Activated gamma-delta T cell treated with Interleukin-2 at 50 U/mL for 16 hours (primary cell): Measurements from ENCODE around the gene EVC2.
"Not testable (repeated sequence)": the region's sequence is repeated elsewhere in the genome, so short reads cannot be mapped to it uniquely, and the experiment has no call there.

Experiments
- DNase-seq: peaks from one replicate; pipeline ENCODE4 v3.0.0-alpha.2; 2020

Gene EVC2

GRCh38 chr4:5746250-5746649 is 37.9 kb upstream of the EVC2 start:
- DNase-seq, result no peak

GRCh38 chr4:5742968-5743367 is 34.6 kb upstream of the EVC2 start:
- no peak for DNase-seq

DNA sequence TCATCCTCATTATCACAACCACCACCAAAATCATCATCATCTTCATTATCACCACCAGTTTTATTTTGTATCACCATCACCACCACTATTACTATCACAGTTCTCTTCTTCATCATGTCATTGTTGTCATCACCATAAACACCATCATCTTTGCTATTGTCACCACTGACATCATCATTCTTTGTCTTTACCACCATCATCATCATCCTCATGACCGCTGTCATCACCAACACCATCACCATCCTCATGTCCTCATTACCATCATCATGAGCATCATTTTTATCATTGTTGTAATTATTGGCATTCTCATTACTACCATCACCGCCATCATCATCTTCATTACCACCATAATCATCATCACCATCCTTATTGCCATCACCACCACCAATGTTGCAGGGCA is 34.0 kb upstream of the EVC2 start:
- DNase-seq, result no peak

- no peak for DNase-seq
Measured at GRCh38 chr4:5738061-5738460, 29.7 kb upstream of the EVC2 start.

DNA sequence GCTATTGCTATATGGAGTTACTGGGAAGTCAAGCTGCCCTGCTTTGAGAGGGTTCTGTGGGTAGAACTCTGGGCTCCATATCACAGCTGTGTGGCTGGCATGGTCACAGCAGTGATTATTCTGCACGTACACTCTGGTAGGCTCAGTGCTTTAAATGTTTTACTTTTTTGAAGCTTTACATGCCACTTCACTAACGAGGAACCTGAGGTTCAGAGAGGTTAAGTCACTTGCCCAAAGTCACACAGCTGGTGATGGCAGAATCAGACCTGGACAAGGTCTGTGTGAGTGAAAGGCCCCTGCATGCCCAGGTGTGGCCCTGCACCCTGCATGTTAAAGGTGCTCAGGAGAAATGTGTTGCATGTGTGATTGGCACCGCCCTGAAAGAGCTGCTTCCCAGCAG is 27.1 kb upstream of the EVC2 start:
- no peak for DNase-seq

- DNase-seq, result no peak
Measured at GRCh38 chr4:5734853-5735252, 26.5 kb upstream of the EVC2 start.

DNA sequence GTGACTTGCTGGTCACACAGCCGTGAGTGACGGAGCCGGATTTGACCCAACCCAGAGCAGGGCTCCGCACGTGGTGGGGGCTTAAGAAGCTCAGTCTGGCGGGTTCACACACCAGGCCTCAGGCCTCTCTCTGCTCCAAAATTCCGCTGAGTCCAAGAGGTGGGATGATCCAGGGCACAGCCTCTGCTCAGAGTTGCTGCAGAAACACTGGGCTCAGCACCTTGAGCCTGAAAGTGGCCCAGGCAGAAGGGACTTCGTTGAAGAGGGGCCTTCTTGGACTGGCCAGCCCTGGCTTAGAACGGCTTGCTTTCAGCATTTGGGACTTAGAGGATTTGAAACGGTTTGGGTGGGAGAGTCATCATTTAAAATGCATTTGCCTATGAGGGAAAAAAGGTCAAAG is 23.8 kb upstream of the EVC2 start:
- DNase-seq, result no peak

DNA sequence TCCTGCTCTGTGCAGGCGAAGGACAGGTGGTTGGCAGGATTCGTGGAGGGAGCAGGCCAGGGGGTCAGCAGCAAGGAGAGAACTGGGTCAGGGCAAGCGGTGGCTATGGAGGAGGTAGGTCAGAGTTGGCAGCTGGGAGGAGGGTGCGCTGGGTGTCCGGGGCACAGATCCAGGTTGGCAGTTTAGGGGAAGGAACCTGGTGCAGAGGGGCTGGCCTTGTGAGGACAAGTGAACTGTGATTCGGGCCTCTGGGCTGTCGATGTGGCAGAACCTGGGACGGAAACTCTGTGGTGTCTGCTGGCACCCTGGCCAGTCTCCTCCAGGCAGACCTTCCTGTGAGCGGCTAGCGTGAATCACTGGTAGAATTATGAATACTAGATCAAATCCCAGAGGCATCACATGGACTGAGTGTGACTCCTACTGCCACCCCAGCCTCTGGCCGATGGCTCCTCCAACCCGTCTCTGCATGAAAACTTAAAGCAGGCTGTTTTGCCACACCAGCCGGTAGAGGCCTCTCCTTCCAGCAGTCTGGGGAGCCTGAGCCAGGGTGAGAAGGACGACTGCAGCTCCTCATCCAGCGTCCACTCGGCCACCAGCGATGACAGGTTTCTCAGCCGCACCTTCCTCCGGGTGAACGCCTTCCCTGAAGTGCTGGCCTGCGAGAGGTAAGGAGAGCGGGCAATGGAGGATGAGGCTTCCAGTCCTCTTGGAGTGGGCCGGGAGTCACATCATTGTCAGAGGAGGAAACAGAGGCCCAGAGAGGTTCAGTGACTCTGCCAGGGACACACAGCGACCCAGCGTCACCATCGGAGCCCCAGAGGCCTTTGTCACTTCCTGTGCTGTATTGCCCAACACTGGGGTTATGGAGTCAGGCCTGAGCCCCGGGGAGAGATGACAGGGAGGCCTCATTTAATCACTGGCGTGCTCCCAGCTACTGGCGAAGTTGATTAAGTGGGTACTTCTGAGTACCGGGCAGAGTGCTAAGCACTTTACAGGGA is 22.9 kb upstream of the EVC2 start:
- no peak for DNase-seq

DNA sequence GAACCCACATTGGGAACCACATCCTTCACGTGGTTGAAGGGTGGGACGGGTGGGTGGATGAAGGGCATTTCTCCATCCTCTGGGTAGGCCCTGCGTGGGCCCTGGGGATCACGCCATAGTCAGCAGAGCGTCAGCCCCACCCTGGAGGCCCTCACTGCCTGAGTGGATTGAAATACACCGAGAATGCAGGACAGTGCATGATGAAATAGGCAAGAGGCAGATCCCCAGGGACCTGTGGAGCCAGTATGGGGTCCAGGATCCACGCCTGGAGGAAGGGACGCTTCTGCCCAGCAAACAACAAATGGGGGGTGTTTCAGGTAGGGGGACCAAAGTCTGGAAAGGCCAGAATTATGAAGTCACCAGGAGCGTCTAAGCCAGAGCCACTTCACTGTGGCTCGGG is 22.1 kb upstream of the EVC2 start:
- DNase-seq, result no peak

DNA sequence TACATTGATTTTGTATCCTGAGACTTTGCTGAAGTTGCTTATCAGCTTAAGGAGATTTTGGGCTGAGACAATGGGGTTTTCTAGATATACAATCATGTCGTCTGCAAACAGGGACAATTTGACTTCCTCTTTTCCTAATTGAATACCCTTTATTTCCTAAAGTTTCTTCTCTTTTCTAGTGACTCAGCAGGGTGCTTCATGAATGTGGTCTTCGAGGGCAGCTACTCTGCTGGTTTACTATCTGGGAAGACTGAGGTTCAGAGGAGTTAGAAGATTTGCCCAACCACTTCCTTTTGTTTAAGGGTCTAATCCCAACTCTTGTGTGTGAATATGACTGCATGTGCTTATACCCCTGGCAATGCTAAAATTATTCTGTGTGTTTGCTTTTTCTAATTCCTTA is 20.1 kb upstream of the EVC2 start:
- not testable (repeated sequence) for DNase-seq

GRCh38 chr4:5724377-5724776 is 16.0 kb upstream of the EVC2 start:
- DNase-seq, result no peak

- DNase-seq, result no peak
Measured at GRCh38 chr4:5722328-5722727, 14.0 kb upstream of the EVC2 start.

DNA sequence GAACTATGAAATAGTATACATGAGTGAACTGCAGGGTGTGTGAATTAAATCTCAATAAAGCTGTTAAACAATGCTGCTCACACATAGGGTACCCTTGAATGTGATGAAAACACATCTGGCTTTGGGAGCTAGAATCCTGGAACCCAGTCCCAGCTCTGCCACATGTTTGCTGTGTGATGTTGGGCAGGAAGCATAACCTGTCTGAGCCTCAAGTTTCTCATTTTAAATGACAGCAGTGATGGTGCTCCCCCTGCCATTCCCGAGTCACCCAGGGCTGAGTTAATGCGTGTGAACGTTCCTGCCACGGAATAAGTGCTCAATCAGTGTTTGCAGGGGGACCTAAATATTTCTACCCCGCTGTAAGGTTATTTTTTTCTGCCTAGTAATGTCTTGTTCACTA is 13.6 kb upstream of the EVC2 start:
- no peak for DNase-seq

GRCh38 chr4:5720980-5721379 is 12.6 kb upstream of the EVC2 start:
- no peak for DNase-seq

GRCh38 chr4:5720157-5720850 is 11.9 kb upstream of the EVC2 start:
- DNase-seq, result no peak

DNA sequence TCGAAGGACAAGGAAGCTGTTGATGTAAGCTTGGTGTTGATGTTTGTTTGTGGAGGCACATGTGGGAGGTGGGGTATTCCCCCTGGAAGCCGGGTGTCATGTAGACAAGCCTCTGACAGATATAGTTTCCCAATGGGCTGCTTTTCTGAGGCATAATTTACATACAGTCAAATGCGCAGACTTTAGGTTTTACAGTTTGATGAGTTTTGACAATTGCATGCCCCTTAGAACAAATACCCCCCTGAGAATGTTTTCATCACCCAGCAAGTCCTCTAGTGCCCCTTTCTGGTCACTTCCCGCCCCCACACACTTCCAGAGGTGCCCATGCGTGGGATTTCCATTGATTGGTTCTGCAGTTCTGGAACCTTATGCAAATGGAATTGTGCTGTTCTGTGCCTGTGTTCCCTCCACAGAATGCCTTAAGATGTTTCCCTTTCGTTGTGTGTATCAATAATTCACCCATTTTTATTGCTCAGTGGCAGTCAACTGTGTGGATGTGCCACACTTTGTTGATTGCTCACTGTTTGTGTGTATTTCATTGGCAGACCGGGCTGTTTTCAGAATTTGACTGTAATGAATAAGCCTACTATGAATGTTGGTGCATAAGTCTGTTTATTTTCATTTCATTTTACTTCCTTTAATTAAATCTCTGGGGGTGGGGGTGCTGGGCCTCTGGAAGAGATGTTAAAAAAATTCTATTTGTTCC is 11.1 kb upstream of the EVC2 start:
- DNase-seq, result no peak

GRCh38 chr4:5718411-5718810 is 10.1 kb upstream of the EVC2 start:
- DNase-seq, result no peak

- DNase-seq, result no peak
Measured at GRCh38 chr4:5717449-5718158, 9.2 kb upstream of the EVC2 start.

GRCh38 chr4:5716391-5716790 is 8.0 kb upstream of the EVC2 start:
- no peak for DNase-seq

DNA sequence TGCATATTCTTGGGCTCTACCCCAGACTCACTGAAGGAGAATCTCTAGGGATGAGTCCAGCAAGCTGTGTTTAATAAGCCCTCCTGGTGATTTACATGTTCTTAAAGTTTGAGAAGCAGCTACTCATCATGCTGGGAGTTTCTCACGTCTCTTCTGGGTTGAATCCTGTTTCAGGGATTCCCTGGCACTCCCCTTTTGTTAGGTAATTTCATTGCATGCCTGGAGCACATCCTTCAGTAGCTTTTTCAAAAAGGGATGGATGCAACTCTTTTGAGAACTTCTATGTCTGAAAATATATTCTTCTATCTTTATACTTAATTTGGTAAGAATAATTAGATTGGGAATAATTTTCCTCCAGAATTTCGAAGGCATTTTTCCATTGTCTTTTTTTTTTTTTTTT is 7.0 kb upstream of the EVC2 start:
- DNase-seq, result no peak

DNA sequence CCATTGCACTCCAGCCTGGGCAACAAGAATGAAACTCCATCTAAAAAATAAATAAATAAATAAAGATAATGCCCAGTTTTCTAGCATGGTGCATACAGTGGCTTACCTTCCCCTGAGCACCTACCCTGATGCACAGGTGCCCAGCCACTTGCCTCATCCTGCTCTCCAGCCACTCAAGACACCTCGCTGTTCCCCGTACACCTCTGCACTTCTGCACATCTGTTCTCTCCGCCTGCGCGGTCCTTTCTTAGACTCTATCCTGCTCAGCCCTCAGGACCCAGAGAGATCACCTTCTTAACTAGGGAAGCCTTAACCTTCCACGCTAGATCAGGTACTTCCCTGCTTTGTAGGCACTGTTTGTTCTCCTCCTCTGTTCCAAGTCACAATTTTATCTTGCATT is 5.5 kb upstream of the EVC2 start:
- DNase-seq, result no peak

DNA sequence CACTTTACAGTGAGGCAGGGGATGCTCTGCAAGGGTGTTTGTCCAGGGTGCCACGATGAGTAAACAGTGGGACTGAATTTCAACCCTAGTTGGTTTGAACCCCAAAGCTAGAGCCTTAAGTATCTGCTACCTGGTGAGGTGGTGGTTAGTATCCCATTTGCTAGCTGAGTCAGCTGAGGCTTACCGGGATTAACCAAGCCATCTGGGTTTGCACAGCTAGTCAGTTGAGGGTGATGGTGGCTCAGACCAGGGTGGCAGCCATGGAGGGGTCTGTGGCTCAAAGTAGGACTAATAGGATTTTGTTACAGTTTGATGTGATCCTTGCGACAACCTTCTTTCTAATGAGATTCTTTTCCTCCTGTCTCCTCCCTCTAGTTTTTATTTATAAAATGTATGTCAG is 4.6 kb upstream of the EVC2 start:
- DNase-seq, result no peak

DNA sequence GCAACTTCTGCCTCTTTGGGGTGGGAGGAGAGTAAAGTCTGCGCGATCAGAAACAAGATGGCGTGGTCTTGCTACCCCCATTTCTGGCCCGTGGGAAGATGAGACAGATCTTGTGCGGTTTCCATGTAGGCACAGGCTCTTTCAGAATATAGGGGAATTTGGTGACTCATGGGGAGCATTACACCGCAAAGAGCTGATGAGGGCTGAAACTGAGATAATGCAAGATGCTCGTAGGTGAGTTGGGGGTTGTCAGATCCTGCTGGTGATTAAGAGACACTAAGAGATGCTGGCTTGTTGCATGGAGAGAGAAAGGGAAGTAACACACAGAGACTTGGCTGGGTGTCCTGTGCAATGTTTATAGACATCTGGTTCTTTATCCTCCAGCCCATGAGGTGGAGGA is 4.2 kb upstream of the EVC2 start:
- DNase-seq, result no peak
